Fibroblast of villous mesenchyme (primary cell): ENCODE data around the gene LPCAT3. TPM values are rescaled to one million over a fixed set of nuclear protein-coding genes. Genes with fewer than 3 reads are reported as not detected.
"Not testable (repeated sequence)": the region's sequence is repeated elsewhere in the genome, so short reads cannot be mapped to it uniquely, and the experiment has no call there.

Experiments
- DNase-seq: peaks from one replicate; pipeline ENCODE4 v3.0.0-alpha.2; 2010; ENCODE audit warnings: low read depth
- H3K4me3 ChIP-seq: 2 replicates; pipeline ENCODE4 v1.5.1; 2011; ENCODE audit warnings: low read depth, mild to moderate bottlenecking, low read length
- total RNA-seq: library from RNA; depleted of rRNA; stranded (reverse); fragments of >200 nt; gene quantifications from 2 replicates; pipeline ENCODE4 v1.2.3, GENCODE V29; 2012
- TF ChIP-seq, protein P1 (sequence below): IDR thresholded peaks from 2 replicates; pipeline ENCODE4 v1.5.1; 2012; ENCODE audit warnings: low read depth, mild to moderate bottlenecking, low read length; ENCODE audit not compliant: insufficient read depth

Gene LPCAT3
- total RNA-seq, 1 donor, result 26.3 TPM

DNA sequence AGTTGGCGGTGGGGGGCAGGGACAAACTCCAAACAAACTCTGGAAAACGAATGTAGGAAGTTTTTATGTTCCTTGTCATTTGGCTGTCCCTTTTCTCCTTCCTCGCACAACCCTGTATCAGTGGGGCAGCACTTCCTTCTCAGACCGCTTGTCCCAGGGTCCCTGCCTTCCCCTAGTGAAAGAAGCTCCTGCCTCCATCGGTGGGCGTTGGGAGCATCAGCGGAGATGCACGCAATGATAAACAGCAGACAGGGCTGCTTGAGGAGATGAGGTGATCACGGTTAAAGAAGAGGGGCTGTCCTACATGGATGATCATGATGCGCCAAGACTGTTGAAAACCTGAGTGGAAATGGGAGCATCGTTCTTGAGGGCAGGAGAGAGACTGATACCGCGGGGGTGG is 42.9 kb upstream of the LPCAT3 start:
- DNase-seq, result no peak
- TF ChIP-seq, protein P1, sequence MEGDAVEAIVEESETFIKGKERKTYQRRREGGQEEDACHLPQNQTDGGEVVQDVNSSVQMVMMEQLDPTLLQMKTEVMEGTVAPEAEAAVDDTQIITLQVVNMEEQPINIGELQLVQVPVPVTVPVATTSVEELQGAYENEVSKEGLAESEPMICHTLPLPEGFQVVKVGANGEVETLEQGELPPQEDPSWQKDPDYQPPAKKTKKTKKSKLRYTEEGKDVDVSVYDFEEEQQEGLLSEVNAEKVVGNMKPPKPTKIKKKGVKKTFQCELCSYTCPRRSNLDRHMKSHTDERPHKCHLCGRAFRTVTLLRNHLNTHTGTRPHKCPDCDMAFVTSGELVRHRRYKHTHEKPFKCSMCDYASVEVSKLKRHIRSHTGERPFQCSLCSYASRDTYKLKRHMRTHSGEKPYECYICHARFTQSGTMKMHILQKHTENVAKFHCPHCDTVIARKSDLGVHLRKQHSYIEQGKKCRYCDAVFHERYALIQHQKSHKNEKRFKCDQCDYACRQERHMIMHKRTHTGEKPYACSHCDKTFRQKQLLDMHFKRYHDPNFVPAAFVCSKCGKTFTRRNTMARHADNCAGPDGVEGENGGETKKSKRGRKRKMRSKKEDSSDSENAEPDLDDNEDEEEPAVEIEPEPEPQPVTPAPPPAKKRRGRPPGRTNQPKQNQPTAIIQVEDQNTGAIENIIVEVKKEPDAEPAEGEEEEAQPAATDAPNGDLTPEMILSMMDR, result no peak
- peak overlapping the region; percentile 59 for H3K4me3 ChIP-seq

DNA sequence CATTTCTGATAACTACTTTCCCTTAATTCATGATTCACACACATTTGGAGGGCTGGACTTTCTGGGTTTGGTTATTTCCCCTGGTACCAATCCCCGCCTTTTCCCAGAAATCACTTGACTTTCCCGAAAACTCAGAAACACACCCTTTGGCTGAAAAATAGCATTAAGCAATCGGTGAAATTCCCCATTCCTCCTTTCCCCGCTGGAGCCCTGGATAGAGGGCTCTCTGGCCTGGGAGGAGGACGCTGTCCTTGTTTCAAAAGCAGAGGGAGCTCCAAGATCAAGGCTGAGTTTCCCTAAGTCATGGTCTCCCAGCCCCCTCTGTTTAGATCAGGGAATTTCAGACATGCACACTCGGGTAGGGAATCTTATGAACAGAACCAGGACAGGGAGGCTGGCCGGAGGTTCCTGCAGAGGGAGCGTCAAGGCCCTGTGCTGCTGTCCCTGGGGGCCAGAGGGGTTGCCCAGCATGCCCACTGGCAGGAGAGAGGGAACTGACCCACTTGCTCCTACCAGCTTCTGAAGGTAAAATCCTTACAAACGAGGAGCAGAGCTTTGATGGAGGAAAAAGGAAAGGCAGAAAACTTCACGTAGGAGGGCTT is 42.2 kb upstream of the LPCAT3 start, which contains the start of gene C1S:
Gene C1S (plus strand): TSS at position 366 of the 602 bp plus-strand sequence. CDS start 1,195 bp downstream, outside the sequence.
- peak; percentile 99 for DNase-seq
- H3K4me3 ChIP-seq, result peak within 1 kb of the TSS; percentile 59
- TF ChIP-seq, protein P1, result peak; percentile 97

DNA sequence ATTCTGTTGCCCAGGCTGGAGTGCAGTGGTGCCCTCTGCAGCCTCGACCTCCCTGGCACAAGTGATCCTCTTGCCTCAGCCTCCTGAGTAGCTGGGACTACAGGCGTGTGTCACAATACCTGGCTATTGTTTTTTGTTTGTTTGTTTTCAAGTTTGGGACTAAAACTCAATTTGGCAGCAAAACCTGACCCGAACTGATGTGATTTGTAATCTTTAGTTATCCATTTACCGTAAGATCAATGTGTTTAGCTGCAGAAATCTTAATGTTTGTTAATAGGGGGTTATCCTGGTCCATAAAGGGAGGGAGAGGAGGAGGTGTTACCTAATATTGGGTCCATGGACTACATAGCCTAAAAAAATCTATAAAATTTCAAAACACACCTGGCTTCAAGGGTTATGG is 41.5 kb upstream of the LPCAT3 start:
- TF ChIP-seq, protein P1, result no peak
- H3K4me3 ChIP-seq, result no peak overlapping the region
- DNase-seq, result no peak

DNA sequence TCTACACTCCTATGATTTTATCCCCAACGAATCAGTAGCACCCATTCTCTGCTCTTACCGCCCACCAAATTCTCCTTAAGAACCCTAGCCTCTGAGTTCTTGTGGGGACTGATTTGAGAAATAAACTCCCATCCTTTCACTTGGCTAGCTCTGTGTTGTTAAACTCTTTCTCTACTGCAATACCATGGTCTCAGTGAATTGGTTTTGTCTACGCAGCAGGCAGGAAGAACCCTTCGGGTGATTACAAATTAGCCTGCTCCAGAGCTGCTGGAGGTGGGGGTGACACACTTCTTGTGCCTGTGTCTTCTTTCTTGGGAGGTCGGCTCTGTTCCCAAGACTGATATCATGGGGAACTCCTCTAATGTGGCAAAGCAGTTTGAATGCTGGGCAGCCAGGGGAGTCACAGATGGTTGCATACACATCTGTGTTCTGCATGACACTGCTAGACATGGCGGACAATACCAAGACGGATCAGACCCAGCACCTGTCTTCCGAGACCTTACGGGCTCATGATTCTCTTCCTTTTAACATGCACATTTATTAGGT is 40.6 kb upstream of the LPCAT3 start:
- no peak for DNase-seq
- TF ChIP-seq, protein P1, result no peak
- H3K4me3 ChIP-seq, result no peak overlapping the region

DNA sequence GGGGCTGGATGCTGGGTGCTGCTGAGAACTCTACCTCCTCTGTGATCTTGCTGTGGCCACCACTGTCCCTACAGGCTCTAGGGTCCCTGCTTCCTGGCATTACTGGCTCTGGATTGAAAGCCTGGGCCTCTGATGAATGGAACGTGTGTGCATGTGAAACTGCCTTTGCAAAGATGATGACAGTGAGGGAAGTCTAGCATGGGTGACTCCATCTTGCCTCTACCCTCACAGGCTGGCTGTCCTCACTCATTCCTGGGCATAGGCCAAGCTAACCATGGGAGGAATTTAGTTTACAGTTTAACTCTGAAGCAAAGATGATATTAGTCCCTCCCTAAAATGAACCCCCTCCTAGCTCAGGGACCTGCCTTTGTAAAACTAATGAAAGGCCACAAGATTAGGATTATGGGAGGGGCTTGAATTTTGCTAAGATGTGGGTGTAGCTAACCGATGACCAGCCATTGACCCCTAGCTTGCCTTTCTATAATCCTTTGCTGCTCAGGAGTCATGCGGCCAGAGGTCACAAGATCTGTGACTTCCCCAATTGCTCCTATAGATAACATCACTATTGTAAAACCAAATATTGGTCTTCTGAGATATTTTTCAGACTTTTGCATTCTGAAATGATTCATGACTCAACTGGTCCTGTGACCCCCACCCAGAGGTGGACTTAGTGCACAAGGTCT is 40.0 kb upstream of the LPCAT3 start:
- no peak for DNase-seq
- TF ChIP-seq, protein P1, result no peak
- no peak overlapping the region for H3K4me3 ChIP-seq

DNA sequence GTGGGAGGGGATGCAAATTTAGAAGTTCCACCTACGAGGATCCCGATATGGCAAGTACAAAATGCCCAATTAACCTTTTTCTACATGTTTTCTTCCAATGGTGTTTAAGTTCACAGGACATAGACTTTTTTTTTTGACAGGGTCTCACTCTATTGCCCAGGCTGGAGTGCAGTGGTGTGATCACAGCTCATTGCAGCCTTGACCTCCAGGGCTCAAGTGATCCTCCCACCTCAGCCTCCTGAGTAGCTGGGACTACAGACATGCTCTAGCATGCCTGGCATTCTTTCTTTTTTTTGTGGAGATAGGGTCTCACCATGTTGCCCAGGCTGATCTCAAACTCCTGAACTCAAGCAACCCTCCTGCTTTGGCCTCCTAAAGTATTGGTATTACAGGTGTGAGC is 37.5 kb upstream of the LPCAT3 start:
- not testable (repeated sequence) for DNase-seq, H3K4me3 ChIP-seq

DNA sequence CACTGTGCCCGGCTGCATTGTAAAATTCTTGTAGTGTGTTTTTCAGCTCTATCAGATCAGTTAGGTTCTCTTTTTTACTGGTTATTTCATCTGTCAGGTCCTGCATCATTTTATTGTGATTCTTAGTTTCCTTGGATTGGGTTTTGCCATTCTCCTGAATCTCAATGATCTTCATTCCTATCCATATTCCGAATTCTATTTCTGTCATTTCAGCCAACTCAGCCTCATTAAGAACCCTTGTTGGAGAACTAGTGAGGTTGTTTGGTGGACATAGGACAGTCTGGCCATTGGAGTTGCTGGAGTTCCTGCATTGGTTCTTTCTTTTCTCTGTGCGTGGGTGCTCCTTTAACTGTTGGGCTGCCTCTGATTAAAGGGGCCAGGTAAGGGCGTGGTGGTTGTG is 36.6 kb upstream of the LPCAT3 start:
- TF ChIP-seq, protein P1, result no peak
- DNase-seq, result no peak
- H3K4me3 ChIP-seq, result no peak overlapping the region

DNA sequence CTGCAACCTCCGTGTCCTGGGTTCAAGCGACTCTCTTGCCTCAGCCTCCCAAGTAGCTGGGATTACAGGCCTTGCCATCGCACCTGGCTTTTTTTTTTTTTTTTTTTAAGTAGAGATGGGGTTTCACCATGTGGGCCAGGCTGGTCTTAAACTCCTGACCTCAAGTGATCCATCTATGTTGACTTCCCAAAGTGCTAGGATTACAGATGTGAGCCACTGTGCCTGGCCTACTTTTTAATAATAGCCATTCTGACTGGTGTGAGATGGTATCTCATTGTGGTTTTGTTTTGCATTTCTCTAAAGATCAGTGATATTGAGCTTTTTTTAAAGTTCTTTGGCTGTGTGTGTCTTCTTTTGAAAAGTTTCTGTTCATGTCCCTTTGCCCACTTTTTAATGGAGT is 31.7 kb upstream of the LPCAT3 start:
- not testable (repeated sequence) for DNase-seq, H3K4me3 ChIP-seq

DNA sequence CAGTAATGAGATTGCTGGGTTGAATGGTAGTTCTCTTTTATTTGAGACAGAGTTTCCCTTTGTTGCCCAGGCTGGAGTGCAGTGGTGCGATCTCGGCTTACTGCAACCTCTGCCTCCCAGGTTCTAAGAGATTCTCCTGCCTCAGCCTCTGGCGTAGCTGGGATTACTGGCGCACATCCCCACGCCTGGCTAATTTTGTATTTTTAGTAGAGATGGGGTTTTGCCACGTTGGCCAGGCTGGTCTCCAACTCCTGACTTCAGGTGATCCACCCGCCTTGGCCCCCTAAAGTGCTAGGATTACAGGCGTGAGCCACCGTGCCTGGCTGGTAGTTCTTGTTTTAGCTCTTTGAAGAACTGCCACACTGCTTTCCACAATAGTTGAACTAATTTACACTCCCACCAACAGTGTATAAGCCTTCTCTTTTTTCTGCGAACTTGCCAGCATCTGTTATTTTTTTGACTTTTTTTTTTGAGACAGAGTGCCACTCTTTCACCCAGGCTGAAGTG is 31.2 kb upstream of the LPCAT3 start:
- H3K4me3 ChIP-seq, DNase-seq: not testable (repeated sequence)
